Endothelial cell of umbilical vein (primary cell): Measurements from ENCODE around the gene STXBP5. TPM values are rescaled to one million over a fixed set of nuclear protein-coding genes. Genes with fewer than 3 reads are reported as not detected.

Experiments used
- BruUV-seq: library from RNA; stranded (reverse); fragments of 400-500 nt; replicated peaks from 2 replicates; lab custom pipeline; 2021; lab: Mats Ljungman, UMichigan
- CTCF ChIA-PET: fragments of 300-600, 350-600 bp; sonication (Branson Sonifier 250); formaldehyde crosslinking; loops from one replicate; lab custom pipeline; 2021; ENCODE audit warnings: antibody characterized with exemption, inconsistent platforms; lab: Charles Lee
- POLR2A ChIA-PET: fragments of 300-600, 350-600 bp; sonication (Branson Sonifier 250); formaldehyde crosslinking; loops from one replicate; lab custom pipeline; 2021; ENCODE audit warnings: antibody characterized with exemption, inconsistent platforms; lab: Charles Lee
- DNase-seq: peaks from one replicate; pipeline ENCODE4 v3.0.0-alpha.2; 2011; ENCODE audit warnings: low read depth, low spot score
- FAIRE-seq: peaks from 2 replicates; lab custom pipeline; 2011; peaks lifted over from hg19 to GRCh38; lab: Jason Lieb, UNC
- H2AFZ ChIP-seq: 2 replicates; pipeline ENCODE4 v1.6.0; 2012; ENCODE audit warnings: low read depth, low read length, control low read depth, inconsistent platforms
- H3K27ac ChIP-seq: 2 replicates; pipeline ENCODE4 v1.5.1; 2011; ENCODE audit warnings: low read depth, mild to moderate bottlenecking, control low read depth, low read length, moderate library complexity; ENCODE audit not compliant: insufficient read depth
- H3K27me3 ChIP-seq, 2 experiments: 2 replicates each; pipeline versions ENCODE4 v1.6.0 to v1.6.1; 2011; ENCODE audit warnings: low read length in 2 of 2, mixed read lengths in 1 of 2; ENCODE audit not compliant: control insufficient read depth in 2 of 2, insufficient read depth in 2 of 2
- H3K36me3 ChIP-seq, 2 experiments: 2 replicates in 1 of 2; 3 replicates in 1 of 2; pipeline ENCODE4 v1.5.1; 2011; ENCODE audit warnings: low read length in 2 of 2, mild to moderate bottlenecking in 1 of 2, moderate library complexity in 1 of 2; ENCODE audit not compliant: control insufficient read depth in 2 of 2, insufficient read depth in 2 of 2; ENCODE audit errors: extremely low read depth in 1 of 2
- H3K4me1 ChIP-seq: 3 replicates; pipeline ENCODE4 v1.5.1; 2011; ENCODE audit warnings: mild to moderate bottlenecking, low read length; ENCODE audit not compliant: control insufficient read depth, insufficient read depth; ENCODE audit errors: extremely low read depth
- H3K4me2 ChIP-seq: 2 replicates; pipeline ENCODE4 v1.6.1; 2011; ENCODE audit warnings: low read length, control low read depth, mixed read lengths; ENCODE audit not compliant: insufficient read depth
- H3K4me3 ChIP-seq, 3 experiments: fragments of 200-600 bp in 1 of 3; sonication (generic), shearing (Covaris generic) in 1 of 3; replicated peaks in 1 of 3; 2 replicates each; pipeline ENCODE4 v1.5.1; 2011 to 2016; ENCODE audit warnings: control low read depth in 3 of 3, low read length in 3 of 3, mild to moderate bottlenecking in 2 of 3, inconsistent platforms in 1 of 3, low read depth in 1 of 3, moderate library complexity in 1 of 3; ENCODE audit not compliant: insufficient read depth in 1 of 3
- H3K79me2 ChIP-seq: 2 replicates; pipeline ENCODE4 v1.6.0; 2012; ENCODE audit warnings: low read length, inconsistent platforms; ENCODE audit not compliant: control insufficient read depth, insufficient read depth
- H3K9ac ChIP-seq: replicated peaks from 2 replicates; pipeline ENCODE3; 2011; ENCODE audit warnings: low read length, control low read depth; ENCODE audit not compliant: insufficient read depth; ENCODE audit errors: extremely low read depth
- H3K9me1 ChIP-seq: replicated peaks from 3 replicates; pipeline ENCODE4 v1.6.0; 2011; ENCODE audit warnings: mild to moderate bottlenecking, low read length; ENCODE audit not compliant: control insufficient read depth, insufficient read depth; ENCODE audit errors: extremely low read depth
- H3K9me3 ChIP-seq: replicated peaks from 2 replicates; pipeline ENCODE4 v1.5.1; 2012; ENCODE audit warnings: low read length, inconsistent platforms; ENCODE audit not compliant: control insufficient read depth, insufficient read depth
- H4K20me1 ChIP-seq: replicated peaks from 2 replicates; pipeline ENCODE3; 2011; ENCODE audit warnings: mild to moderate bottlenecking, low read length; ENCODE audit not compliant: control insufficient read depth, insufficient read depth; ENCODE audit errors: extremely low read depth
- EZH2 ChIP-seq: IDR thresholded peaks from 2 replicates; pipeline ENCODE4 v1.6.1; 2012; ENCODE audit warnings: borderline replicate concordance, low read depth, mild to moderate bottlenecking, moderate library complexity, low read length, inconsistent platforms; ENCODE audit not compliant: severe bottlenecking
- FOS ChIP-seq: IDR thresholded peaks from 2 replicates; pipeline ENCODE4 v1.6.1; 2011; ENCODE audit warnings: mild to moderate bottlenecking, low read length, moderate library complexity, borderline replicate concordance; ENCODE audit not compliant: insufficient read depth
- GATA2 ChIP-seq: IDR thresholded peaks from 2 replicates; pipeline ENCODE4 v1.7.0; 2011; ENCODE audit warnings: low read depth, mild to moderate bottlenecking, moderate library complexity, mixed read lengths, low read length; ENCODE audit not compliant: insufficient read length, insufficient read depth
- JUN ChIP-seq: IDR thresholded peaks from 2 replicates; pipeline ENCODE4 v1.6.1; 2011; ENCODE audit warnings: borderline replicate concordance, low read depth; ENCODE audit not compliant: insufficient read length, insufficient read depth
- MYC ChIP-seq: IDR thresholded peaks from one replicate; pipeline ENCODE4 v1.6.1; 2011; ENCODE audit warnings: mild to moderate bottlenecking, low read depth, low read length
- POLR2A ChIP-seq: IDR thresholded peaks from 2 replicates; pipeline ENCODE4 v1.6.1; 2012; ENCODE audit warnings: low read depth, mild to moderate bottlenecking, control low read depth, low read length
- POLR2AphosphoS5 ChIP-seq: IDR thresholded peaks from 2 replicates; pipeline ENCODE4 v1.6.1; 2012; ENCODE audit warnings: low read depth, mild to moderate bottlenecking, control low read depth, low read length, moderate library complexity; ENCODE audit not compliant: insufficient read depth
- dilution Hi-C: fragments of 300-500 bp; cut with MboI; formaldehyde crosslinking; loops from one replicate; pipeline ENCODE4 v1.15.0; 2019; ENCODE audit warnings: low sequenced_read_pairs; ENCODE audit not compliant: extremely low pct_ligation_motif_present
- intact Hi-C: fragments of 100-400 bp; cut with micrococcal nuclease; formaldehyde crosslinking; loops from one replicate; pipeline ENCODE4 v1.10.0; 2022
- polyA plus RNA-seq, 4 experiments: library from polyadenylated mRNA; depleted of rRNA in 3 of 4; stranded (reverse) in 3 of 4; unstranded in 1 of 4; fragments of >200 nt; gene quantifications; 2 replicates each; pipeline versions ENCODE4 v1.2.1 to v1.2.3, GENCODE V29; 2011 to 2012; ENCODE audit warnings: missing spikeins in 1 of 4
- total RNA-seq: library from RNA; stranded (reverse); gene quantifications from 2 replicates; pipeline ENCODE4 v1.2.3, GENCODE V29; 2021
- TF ChIP-seq, protein P1 (sequence below): IDR thresholded peaks from 2 replicates; pipeline ENCODE4 v1.6.1; 2011; ENCODE audit not compliant: insufficient read depth, insufficient read length
- TF ChIP-seq, protein P2 (sequence below), 2 donors: IDR thresholded peaks; 1 replicate in 1 of 2; 2 replicates in 1 of 2; pipeline ENCODE4 v1.5.1; 2011; ENCODE audit warnings: low read length in 2 of 2, mild to moderate bottlenecking in 2 of 2, moderate library complexity in 2 of 2, control low read depth in 1 of 2, inconsistent platforms in 1 of 2, low read depth in 1 of 2; ENCODE audit not compliant: insufficient read depth in 1 of 2; ENCODE audit errors: extremely low read depth in 1 of 2

STXBP5 gene
- total and polyA plus RNA-seq, 2 donors (not counting 3 experiments of a cell fraction or from before 2014, with no cell fraction given), result 7.1 to 21.8 TPM

DNA sequence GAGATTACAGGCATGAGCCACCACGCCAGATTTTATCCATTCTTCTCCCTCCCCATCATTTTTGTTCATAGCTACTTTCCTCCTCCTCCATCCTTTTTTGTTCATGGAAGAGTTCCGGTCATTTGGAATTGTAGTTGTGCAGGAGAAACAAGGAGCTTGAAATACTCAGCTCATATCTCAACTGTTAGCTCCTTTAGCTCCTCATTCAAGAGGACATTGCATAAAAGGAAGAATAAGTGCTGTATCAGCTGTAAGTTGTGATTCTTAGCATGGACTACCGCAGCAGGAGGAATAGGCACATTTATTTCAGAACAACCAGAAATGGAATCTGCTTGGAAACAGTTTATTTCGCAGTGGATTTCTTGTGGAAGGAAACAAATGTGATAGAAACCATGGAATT, 7.6 kb downstream of the STXBP5 start:
- H3K36me3 ChIP-seq, result no peaks in the 10 kb centered on the region
- intact Hi-C loops (no loop called here), dilution Hi-C loops (no loop called here)
- H2AFZ ChIP-seq, result no peak overlapping the region
- H3K9me1 ChIP-seq, result no peaks in the 10 kb centered on the region
- peaks cover 26% of the 10 kb centered on the region for H3K79me2 ChIP-seq
- no peaks in the 10 kb centered on the region for H3K27me3 ChIP-seq
- H3K4me1 ChIP-seq, result no peaks in the 10 kb centered on the region
- no peak overlapping the region for H3K4me3 ChIP-seq
- TF ChIP-seq, protein P1, sequence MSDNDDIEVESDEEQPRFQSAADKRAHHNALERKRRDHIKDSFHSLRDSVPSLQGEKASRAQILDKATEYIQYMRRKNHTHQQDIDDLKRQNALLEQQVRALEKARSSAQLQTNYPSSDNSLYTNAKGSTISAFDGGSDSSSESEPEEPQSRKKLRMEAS, result no peak
- TF ChIP-seq MYC (no peak), EZH2 (no peak), POLR2A (no peak), POLR2AphosphoS5 (no peak), FOS (no peak), JUN (no peak), GATA2 (no peak)
- TF ChIP-seq, protein P2, sequence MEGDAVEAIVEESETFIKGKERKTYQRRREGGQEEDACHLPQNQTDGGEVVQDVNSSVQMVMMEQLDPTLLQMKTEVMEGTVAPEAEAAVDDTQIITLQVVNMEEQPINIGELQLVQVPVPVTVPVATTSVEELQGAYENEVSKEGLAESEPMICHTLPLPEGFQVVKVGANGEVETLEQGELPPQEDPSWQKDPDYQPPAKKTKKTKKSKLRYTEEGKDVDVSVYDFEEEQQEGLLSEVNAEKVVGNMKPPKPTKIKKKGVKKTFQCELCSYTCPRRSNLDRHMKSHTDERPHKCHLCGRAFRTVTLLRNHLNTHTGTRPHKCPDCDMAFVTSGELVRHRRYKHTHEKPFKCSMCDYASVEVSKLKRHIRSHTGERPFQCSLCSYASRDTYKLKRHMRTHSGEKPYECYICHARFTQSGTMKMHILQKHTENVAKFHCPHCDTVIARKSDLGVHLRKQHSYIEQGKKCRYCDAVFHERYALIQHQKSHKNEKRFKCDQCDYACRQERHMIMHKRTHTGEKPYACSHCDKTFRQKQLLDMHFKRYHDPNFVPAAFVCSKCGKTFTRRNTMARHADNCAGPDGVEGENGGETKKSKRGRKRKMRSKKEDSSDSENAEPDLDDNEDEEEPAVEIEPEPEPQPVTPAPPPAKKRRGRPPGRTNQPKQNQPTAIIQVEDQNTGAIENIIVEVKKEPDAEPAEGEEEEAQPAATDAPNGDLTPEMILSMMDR (IDR thresholded peaks at IDR 0.05; ENCODE audit: extremely low read depth in 1 of 2, insufficient read depth in 1 of 2, low read depth in 1 of 2, low read length in 2 of 2), result no peak
- BruUV-seq, result no TSS peak
- CTCF ChIA-PET, result interaction anchor here (1.5 kb wide), 1 partner anchor 9 kb away, joined by 4 read pairs; no protein-coding TSS in a partner anchor
- no peaks in the 10 kb centered on the region for H3K9me3 ChIP-seq
- POLR2A ChIA-PET, result no interaction called here
- no peak overlapping the region for H3K4me2 ChIP-seq
- FAIRE-seq (no peak), DNase-seq (no peak)
- no peak overlapping the region for H3K9ac ChIP-seq
- H4K20me1 ChIP-seq, result peaks cover 2% of the 10 kb centered on the region
- no peak overlapping the region for H3K27ac ChIP-seq
